NB4 (cell line): Measurements from ENCODE around the gene PPP1CA.

ENCODE experiments used
- DNase-seq: peaks from one replicate; pipeline ENCODE4 v3.0.0; 2010; ENCODE audit warnings: low read depth
- H3K4me3 ChIP-seq: one replicate; pipeline ENCODE4 v1.5.1; 2011; ENCODE audit warnings: mild to moderate bottlenecking, low read depth, low read length, moderate library complexity
- MYC ChIP-seq: IDR thresholded peaks from 2 replicates; pipeline ENCODE4 v1.6.1; 2011; ENCODE audit warnings: low read depth, low read length
- POLR2A ChIP-seq: IDR thresholded peaks from 2 replicates; pipeline ENCODE4 v1.6.1; 2011; ENCODE audit warnings: mild to moderate bottlenecking; ENCODE audit not compliant: insufficient read length; ENCODE audit errors: extremely low read depth
- TF ChIP-seq, protein P1 (sequence below): IDR thresholded peaks from 2 replicates; pipeline ENCODE4 v1.6.1; 2011; ENCODE audit warnings: low read depth, low read length
- TF ChIP-seq, protein P2 (sequence below): IDR thresholded peaks from one replicate; pipeline ENCODE4 v1.5.1; 2012; ENCODE audit warnings: low read depth, low read length

The PPP1CA gene

DNA sequence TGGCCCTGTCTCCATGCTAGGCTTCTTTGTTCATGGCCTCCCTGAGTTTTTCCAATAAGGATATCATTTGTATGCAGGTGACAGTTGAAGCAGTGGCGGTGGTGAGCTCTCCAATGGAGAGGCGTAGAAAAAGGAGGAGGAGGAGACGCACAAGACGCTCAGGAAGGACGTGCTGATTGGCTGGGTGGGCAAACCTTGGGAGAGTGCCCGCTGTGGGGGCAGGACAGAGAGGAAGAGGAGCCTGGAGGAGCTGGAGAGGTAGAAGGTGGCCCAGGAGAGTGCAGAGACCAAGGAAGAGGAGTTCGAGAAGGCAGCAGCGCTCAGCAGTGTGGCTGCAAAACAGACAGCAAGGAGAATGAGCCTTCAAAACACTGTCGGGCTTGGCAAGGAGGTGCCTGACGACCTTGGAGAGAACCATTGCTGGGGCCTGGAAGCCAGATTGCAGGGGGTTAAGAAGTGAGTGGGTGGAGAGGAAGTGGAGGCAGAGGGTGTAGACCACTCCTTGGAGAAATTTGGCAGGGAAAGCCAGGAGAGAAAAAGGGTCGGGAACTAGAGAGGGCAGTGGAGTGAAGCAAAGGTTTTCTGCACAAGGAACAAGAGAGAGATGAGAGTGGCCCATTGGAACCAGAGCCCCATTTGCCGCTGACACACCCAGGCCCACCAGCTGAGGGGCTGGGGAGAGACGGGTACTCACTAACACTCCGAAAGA lies 35.8 kb downstream of the PPP1CA start:
- H3K4me3 ChIP-seq, result no peak overlapping the region
- TF ChIP-seq, protein P1, sequence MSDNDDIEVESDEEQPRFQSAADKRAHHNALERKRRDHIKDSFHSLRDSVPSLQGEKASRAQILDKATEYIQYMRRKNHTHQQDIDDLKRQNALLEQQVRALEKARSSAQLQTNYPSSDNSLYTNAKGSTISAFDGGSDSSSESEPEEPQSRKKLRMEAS, result no peak
- TF ChIP-seq, protein P2, sequence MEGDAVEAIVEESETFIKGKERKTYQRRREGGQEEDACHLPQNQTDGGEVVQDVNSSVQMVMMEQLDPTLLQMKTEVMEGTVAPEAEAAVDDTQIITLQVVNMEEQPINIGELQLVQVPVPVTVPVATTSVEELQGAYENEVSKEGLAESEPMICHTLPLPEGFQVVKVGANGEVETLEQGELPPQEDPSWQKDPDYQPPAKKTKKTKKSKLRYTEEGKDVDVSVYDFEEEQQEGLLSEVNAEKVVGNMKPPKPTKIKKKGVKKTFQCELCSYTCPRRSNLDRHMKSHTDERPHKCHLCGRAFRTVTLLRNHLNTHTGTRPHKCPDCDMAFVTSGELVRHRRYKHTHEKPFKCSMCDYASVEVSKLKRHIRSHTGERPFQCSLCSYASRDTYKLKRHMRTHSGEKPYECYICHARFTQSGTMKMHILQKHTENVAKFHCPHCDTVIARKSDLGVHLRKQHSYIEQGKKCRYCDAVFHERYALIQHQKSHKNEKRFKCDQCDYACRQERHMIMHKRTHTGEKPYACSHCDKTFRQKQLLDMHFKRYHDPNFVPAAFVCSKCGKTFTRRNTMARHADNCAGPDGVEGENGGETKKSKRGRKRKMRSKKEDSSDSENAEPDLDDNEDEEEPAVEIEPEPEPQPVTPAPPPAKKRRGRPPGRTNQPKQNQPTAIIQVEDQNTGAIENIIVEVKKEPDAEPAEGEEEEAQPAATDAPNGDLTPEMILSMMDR, result no peak
- TF ChIP-seq POLR2A (no peak), MYC (no peak)
- DNase-seq, result no peak

DNA sequence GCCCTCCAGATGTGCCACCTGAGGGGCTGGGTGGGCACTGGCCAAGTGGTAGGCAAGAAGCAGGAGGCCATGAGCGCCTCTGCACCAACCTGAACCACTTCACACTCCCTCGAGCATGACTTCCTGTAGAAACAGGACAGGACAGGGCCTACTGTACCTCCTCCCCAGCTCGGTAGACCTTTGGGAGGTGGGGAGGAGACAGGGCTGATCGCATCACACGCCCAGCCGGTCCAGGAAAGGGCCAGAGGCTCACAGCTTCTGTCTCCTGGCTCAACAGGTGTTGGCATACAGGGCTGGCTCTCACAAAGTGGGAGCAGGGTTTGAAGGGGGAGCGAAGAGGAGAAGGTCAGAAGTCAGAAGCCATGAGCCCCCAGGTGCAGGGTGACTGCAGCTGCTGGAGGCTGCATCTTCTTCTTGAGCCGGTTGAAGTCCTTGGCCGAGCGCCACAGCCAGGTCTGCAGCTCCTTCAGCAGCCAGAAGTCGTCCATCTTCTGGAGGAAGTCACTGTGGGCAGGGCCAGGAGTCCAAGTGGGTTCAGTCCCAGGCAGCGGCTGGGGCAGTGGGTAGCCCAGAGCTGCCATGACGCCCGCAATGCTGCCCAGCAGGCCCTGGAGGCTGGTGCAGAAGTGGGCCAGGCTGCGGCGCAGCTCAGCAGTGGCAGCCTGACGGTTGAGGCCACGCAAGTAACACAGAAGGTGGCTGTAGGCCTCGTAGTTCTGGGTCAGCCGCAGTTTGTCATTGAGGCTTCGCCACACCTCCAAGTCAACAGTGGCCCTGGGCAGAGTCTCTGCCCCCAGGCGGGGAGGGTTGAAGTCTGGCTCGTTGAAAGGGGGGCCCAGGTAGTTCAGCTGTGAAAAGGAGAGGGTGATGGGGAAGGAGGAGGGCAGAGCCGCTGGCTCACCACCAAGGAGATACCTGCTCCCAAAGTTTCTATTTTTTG lies 36.6 kb downstream of the PPP1CA start:
- H3K4me3 ChIP-seq, result no peak overlapping the region
- no peak for DNase-seq
- TF ChIP-seq POLR2A, result no peak
- TF ChIP-seq, protein P1, result no peak
- TF ChIP-seq, protein P2, result no peak
- TF ChIP-seq MYC, result no peak

DNA sequence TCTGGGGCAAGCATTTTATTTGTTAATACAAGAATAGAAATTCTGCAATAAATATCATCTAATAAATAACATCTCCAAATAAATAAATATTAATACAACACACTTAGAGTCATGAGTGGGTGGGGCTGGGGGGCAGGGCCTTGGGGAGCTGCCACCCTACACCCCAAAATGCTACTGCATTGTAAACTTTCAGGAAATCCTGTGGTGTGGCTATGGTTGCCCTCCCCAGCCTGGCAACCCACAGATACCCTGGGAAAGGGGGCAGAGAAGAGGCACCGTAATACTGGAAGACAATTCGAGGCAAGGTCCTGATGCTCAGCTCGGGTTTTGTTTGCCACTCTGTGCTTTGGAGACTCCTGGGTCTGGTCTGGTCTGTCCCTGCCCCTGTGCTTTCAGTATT lies 37.5 kb downstream of the PPP1CA start:
- H3K4me3 ChIP-seq, result no peak overlapping the region
- TF ChIP-seq MYC (no peak), POLR2A (no peak)
- TF ChIP-seq, protein P1, result no peak
- TF ChIP-seq, protein P2, result no peak
- DNase-seq, result no peak

DNA sequence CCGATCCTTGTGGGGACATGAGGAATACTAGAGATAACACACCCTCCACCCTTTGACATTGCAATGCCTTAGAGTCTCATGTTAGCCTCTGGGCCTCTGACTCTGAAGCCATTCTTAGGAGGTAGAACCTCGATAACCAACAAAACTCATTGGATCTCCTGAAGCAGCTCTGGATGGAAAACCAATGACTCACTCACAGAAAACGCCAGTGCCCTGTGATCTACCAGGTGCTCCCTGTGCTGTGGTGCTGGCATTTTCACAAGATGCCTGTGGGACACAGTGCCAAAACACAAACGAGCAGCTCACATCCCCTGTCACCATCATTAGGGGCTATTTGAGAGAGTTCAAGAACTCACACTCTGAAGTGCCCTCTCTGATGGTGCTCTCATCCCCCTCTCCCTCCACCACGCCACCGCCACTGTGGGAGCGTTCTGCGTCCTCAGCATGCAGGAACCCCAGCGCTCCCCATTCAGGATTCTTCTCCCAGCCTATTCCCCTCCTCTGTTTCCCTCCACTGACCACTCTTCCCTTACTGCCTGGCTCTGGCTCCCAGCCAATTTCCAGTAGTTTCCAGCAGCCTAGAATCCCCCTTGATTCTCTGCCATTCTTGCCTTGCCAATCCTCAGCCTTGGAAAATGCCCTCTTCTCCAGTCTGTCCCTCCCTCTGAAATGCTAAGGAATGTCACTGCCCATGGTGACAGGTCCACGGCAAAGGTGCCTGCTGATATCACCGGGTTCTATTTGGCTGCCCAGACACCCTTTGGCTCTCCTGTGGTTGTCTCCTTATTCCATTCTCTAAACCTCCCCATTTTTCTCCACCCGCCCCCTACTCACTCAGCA lies 43.6 kb downstream of the PPP1CA start:
- TF ChIP-seq POLR2A (no peak), MYC (no peak)
- TF ChIP-seq, protein P2, result no peak
- TF ChIP-seq, protein P1, result no peak
- no peak for DNase-seq
- no peak overlapping the region for H3K4me3 ChIP-seq

DNA sequence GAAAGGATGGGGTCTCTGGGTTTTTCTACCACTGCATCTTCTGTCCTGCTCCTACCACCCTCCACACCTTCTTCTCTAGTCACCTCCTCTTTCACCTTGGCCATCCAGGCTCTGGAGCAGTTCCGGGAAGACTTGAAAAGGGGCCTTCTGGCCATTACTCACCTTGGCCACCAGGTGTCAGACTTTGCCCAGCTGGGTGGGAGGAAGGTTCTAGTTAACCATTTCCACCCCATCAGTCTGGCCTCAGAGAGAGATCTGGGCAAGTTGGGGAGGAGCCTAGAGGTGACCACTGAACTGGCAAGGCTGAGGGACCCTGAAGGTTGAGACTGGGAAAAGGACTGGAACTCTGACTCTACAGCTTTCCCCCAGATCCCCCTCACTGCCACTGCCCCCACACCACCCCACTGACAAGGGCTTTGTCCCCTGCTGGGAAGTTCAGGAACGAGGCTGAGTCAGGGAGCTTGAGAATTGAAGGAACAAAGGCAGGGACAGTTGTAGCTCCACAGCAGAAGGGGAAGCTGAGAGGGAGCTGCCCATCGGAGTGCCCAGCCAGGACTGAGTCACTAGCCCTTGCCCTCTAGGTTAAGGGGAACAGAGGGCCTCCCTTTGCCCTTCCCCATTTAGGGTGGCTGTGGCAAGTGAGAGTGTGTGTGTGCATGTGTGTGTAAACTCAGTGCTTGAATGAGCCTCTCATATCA lies 44.6 kb downstream of the PPP1CA start:
- peak; percentile 91 for DNase-seq
- H3K4me3 ChIP-seq, result no peak overlapping the region
- TF ChIP-seq, protein P1, result peak; percentile 38; the same call in 1 of the 2 replicates
- no peak for TF ChIP-seq POLR2A
- TF ChIP-seq, protein P2, result peak; percentile 98
- peak; percentile 48; the same call in 1 of the 2 replicates for TF ChIP-seq MYC
